Medulla oblongata (tissue), 1 donor: ENCODE data around the gene MTNR1B.
A peak's percentile ranks its signal among the peaks of the same experiment; 100 is the strongest.

Experiments used
- DNase-seq: peaks from one replicate; pipeline ENCODE4 v3.0.0-alpha.2; 2015; ENCODE audit errors: extremely low spot score

Gene MTNR1B

GRCh38 chr11:92978271-92979111 is 9.0 kb downstream of the MTNR1B start:
- peak; percentile 51 for DNase-seq

- DNase-seq, result no peak
These were observed 9.7 kb downstream of the MTNR1B start for GRCh38 chr11:92979176-92979575.

- DNase-seq, result no peak
These were observed 10.9 kb downstream of the MTNR1B start for GRCh38 chr11:92980312-92980711.

- no peak for DNase-seq
These were observed 12.1 kb downstream of the MTNR1B start for GRCh38 chr11:92981508-92982043.

GRCh38 chr11:92986585-92986984 is 17.1 kb downstream of the MTNR1B start:
- DNase-seq, result no peak

DNA sequence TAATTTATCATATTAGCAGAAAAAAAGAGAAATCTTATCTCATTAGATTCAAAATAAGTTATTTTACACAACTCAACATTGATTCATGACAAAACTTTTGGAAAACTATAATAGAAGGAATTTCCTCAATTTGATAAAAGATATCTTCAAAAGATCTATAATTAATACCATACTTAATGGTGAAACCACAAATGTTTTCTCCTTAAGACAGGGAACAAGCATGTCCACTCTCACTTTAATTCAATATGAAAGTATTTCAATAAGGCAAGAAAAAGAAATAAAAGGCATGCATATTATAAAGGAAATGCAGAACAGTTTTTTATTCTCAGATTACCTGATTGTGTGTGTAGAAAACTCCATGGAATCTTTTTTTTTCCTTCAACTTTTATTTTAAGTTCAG is 23.6 kb downstream of the MTNR1B start:
- no peak for DNase-seq

DNA sequence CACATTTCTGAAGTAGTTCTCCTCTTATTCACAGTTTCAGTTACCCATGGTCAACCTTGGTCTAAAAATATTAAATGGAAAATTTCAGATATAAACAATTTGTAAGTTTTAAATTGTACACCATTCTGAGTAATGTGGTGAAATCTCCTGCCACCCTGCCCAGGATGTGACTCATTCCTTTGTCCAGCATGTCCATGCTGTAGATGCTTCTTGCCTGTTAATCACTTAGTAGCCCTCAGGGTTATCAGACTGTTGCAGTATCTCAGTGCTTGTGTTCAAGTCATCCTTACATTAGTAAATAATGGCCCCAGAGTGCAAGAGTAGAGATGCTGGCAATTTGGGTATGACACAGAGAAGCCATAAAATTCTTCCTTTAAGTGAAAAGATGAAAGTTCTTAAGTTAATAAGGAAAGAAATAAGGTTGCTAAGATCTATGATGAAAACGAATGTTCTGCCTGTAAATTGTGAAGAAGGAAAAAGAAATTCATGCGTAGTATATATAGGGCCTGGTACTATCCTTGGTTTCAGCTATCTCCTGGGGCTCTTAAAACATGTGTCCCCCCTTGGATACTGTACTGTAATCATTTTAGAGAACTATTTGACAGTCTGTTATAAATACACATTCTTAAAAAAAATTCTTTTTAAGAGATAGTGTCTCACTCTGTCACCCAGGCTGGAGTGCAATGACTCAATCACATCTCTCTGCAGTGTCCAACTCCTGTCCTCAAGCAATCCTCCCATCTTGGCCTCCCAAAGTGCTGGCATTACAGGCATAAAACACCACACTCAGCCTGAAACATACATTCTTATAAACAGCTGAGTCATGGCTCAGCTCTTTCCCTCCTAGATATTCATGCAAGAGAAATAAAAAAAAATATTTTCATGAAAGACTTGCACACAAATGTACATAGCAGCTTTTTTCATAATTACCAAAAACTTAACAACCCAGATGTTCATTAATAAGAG is 31.3 kb downstream of the MTNR1B start:
- no peak for DNase-seq

DNA sequence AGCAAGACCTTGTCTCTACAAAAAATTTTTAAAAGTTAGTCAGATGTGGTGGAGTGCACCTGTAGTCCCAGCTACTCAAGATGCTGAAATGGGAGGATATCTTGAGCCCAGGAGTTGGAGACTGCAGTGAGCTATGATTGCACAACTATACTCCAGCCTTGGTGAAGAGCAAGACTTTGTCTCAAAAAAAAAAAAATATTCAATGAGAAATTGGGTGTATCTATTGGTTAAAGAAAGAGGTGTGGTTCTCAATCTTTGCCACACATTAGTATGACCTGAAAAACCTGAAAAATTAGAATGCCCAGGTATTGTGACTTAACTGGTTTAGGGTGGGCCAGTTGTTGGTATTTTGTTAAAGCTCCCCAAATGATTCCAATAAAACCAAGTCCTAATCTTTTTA is 32.4 kb downstream of the MTNR1B start:
- DNase-seq, result no peak

GRCh38 chr11:93002380-93002779 is 32.9 kb downstream of the MTNR1B start:
- no peak for DNase-seq

GRCh38 chr11:93005239-93005638 is 35.8 kb downstream of the MTNR1B start:
- DNase-seq, result no peak

DNA sequence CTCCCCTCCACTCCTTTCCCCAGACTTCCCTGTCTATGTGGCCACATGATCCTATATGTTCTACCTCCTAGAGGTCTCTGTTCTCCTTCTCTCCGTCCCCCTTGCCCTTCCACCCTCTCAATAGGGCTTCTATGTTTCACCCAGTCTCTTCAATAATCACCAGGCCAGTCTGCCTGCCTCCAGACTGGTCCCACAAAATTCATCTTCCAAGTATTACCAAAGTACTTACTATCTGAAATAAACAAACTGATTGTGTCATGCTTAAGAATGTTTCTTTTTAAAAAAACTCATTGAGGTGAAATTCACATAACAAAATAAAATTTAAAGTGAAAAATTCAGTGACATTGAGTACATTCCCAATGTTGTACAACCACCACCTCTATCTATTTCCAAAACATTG is 44.2 kb downstream of the MTNR1B start:
- no peak for DNase-seq

GRCh38 chr11:93016595-93016994 is 47.1 kb downstream of the MTNR1B start:
- DNase-seq, result no peak

GRCh38 chr11:93017821-93018690 is 48.6 kb downstream of the MTNR1B start:
- no peak for DNase-seq

- DNase-seq, result peak; percentile 26
These were observed 51.0 kb downstream of the MTNR1B start for GRCh38 chr11:93020248-93021046.

GRCh38 chr11:93024369-93024768 is 54.9 kb downstream of the MTNR1B start:
- DNase-seq, result no peak

DNA sequence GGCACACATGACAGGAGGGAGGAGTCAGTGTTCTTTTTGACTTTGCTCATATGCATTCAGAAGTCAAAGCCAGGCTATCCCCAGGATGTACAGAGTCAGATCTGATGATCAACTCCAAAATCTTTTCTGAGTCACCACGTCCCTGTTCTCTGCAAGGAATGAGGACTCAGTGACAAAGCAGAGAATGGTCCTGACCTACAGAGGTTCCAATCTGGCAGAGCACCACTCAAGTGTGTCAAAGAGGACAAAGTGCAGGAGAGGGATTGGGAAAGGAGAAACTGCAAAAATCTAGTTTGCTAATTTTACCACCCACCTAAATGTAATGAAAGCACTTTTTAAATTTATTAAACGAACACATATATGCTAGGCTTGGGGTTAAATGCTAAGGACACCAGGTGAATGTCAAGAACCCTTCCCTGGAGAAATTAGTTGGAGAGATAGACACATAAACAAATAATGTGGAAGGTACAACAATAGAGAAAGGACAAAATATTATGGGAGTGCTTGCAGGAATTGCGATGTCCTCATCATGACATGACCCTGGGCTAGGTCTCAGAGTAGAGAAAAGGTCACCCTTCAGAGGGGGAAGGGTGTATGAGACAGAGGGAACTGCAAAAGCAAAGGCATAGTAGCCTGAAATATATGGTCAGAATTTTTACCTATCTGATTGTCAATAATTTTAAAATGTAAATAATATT is 56.3 kb downstream of the MTNR1B start:
- no peak for DNase-seq

DNA sequence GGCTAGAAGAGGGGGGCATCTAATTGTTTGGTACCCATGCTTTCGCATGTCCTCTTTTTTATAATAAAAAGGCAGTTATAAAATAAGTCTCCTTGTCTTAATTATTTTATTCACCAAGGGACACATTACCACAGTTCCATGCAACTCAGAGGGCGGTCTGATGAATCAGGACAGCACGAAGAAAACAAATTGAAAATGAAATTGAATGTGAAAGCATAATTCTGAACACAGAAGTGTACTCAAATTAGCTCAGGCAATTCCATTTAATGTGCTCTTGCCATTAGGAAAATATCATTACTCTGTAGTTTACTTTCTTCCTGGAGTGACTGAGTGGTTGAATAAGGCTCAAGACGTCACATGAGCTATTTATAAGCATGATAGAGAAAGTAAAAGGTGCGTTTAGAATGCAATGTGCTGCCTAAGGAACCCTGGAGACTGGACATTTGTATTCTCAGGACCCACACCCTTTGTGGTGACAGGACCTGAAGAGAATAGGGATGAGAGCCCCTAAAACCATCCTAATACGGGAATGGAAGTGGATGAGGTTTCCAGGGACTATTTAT is 59.6 kb downstream of the MTNR1B start:
- DNase-seq, result no peak

DNA sequence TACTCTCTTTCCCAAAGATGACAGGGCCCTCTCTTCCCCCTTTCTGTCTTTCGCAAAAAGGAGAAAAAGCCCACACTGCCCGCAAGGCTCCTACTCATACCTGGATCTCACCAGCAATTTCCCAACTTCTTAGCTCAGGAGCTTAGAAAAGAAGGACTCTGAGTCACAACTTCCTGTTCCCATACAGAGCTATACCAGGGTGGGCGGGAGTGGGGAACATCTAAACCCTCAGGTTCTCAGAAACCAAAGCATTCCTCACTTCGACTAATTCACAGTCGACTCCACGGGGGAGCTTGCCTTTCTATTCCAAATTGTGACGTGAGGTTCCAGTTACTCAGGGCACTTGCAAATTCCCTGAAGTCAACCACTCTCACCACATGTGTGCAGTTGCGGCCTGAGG is 61.9 kb downstream of the MTNR1B start:
- DNase-seq, result no peak
